Measurements from ENCODE around the gene TSPAN14. TPM values are rescaled to one million over a fixed set of nuclear protein-coding genes. Genes with fewer than 3 reads are reported as not detected.

Gene TSPAN14
- total and polyA plus RNA-seq, 2 experiments from 2014 or later: 17.9 to 40.7 TPM

DNA sequence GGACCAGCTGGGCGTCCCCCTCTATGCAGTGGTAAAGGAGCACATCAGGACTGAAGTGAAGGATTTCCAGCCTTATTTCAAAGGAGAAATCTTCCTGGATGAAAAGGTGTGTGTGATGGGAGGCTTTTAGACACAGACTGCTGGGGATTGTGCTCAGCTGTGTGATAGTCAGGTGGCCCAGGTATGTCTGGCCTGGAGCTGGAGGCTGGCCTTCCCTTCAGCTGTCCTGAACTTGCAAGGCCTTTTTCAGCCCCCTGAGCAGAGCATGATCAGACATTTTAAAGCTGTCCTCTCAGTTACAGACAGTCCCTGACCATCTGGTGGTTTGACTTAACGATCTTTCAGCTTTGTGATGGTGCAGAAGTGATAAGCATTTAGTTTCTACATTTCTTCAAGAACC is 28.2 kb upstream of the TSPAN14 start:
- peaks cover 48% of the 10 kb centered on the region for H3K36me3 Mint-ChIP-seq (ENCODE audit: low read depth)
- no peak overlapping the region for H3K27ac ChIP-seq (ENCODE audit: low read depth)
- no peaks in the 10 kb centered on the region for H3K9me3 Mint-ChIP-seq
- no peak for DNase-seq (ENCODE audit: low spot score)
- H3K4me2 ChIP-seq: no peak overlapping the region
- no peak overlapping the region for H3K4me3 Mint-ChIP-seq
- no peak for TF ChIP-seq REST (IDR thresholded peaks at IDR 0.05; ENCODE audit: unreplicated experiment)
- TF ChIP-seq, protein P1, sequence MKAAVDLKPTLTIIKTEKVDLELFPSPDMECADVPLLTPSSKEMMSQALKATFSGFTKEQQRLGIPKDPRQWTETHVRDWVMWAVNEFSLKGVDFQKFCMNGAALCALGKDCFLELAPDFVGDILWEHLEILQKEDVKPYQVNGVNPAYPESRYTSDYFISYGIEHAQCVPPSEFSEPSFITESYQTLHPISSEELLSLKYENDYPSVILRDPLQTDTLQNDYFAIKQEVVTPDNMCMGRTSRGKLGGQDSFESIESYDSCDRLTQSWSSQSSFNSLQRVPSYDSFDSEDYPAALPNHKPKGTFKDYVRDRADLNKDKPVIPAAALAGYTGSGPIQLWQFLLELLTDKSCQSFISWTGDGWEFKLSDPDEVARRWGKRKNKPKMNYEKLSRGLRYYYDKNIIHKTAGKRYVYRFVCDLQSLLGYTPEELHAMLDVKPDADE (IDR thresholded peaks at IDR 0.05): no peak
- no peak for TF ChIP-seq ZNF114 (CRISPR knock-in tag; IDR thresholded peaks at IDR 0.05)
- TF ChIP-seq, protein P2, sequence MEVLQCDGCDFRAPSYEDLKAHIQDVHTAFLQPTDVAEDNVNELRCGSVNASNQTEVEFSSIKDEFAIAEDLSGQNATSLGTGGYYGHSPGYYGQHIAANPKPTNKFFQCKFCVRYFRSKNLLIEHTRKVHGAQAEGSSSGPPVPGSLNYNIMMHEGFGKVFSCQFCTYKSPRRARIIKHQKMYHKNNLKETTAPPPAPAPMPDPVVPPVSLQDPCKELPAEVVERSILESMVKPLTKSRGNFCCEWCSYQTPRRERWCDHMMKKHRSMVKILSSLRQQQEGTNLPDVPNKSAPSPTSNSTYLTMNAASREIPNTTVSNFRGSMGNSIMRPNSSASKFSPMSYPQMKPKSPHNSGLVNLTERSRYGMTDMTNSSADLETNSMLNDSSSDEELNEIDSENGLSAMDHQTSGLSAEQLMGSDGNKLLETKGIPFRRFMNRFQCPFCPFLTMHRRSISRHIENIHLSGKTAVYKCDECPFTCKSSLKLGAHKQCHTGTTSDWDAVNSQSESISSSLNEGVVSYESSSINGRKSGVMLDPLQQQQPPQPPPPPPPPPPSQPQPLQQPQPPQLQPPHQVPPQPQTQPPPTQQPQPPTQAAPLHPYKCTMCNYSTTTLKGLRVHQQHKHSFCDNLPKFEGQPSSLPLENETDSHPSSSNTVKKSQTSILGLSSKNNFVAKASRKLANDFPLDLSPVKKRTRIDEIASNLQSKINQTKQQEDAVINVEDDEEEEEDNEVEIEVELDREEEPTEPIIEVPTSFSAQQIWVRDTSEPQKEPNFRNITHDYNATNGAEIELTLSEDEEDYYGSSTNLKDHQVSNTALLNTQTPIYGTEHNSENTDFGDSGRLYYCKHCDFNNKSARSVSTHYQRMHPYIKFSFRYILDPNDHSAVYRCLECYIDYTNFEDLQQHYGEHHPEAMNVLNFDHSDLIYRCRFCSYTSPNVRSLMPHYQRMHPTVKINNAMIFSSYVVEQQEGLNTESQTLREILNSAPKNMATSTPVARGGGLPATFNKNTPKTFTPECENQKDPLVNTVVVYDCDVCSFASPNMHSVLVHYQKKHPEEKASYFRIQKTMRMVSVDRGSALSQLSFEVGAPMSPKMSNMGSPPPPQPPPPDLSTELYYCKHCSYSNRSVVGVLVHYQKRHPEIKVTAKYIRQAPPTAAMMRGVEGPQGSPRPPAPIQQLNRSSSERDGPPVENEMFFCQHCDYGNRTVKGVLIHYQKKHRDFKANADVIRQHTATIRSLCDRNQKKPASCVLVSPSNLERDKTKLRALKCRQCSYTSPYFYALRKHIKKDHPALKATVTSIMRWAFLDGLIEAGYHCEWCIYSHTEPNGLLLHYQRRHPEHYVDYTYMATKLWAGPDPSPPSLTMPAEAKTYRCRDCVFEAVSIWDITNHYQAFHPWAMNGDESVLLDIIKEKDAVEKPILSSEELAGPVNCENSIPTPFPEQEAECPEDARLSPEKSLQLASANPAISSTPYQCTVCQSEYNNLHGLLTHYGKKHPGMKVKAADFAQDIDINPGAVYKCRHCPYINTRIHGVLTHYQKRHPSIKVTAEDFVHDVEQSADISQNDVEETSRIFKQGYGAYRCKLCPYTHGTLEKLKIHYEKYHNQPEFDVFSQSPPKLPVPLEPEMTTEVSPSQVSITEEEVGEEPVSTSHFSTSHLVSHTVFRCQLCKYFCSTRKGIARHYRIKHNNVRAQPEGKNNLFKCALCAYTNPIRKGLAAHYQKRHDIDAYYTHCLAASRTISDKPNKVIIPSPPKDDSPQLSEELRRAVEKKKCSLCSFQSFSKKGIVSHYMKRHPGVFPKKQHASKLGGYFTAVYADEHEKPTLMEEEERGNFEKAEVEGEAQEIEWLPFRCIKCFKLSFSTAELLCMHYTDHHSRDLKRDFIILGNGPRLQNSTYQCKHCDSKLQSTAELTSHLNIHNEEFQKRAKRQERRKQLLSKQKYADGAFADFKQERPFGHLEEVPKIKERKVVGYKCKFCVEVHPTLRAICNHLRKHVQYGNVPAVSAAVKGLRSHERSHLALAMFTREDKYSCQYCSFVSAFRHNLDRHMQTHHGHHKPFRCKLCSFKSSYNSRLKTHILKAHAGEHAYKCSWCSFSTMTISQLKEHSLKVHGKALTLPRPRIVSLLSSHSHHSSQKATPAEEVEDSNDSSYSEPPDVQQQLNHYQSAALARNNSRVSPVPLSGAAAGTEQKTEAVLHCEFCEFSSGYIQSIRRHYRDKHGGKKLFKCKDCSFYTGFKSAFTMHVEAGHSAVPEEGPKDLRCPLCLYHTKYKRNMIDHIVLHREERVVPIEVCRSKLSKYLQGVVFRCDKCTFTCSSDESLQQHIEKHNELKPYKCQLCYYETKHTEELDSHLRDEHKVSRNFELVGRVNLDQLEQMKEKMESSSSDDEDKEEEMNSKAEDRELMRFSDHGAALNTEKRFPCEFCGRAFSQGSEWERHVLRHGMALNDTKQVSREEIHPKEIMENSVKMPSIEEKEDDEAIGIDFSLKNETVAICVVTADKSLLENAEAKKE (CRISPR knock-in tag; IDR thresholded peaks at IDR 0.05): no peak
- no peak for TF ChIP-seq POLR2AphosphoS5 (IDR thresholded peaks at IDR 0.05; ENCODE audit: low read depth)
- no peak for TF ChIP-seq EZH2 (IDR thresholded peaks at IDR 0.05; ENCODE audit: low read depth, unreplicated experiment)
- TF ChIP-seq, protein P3, sequence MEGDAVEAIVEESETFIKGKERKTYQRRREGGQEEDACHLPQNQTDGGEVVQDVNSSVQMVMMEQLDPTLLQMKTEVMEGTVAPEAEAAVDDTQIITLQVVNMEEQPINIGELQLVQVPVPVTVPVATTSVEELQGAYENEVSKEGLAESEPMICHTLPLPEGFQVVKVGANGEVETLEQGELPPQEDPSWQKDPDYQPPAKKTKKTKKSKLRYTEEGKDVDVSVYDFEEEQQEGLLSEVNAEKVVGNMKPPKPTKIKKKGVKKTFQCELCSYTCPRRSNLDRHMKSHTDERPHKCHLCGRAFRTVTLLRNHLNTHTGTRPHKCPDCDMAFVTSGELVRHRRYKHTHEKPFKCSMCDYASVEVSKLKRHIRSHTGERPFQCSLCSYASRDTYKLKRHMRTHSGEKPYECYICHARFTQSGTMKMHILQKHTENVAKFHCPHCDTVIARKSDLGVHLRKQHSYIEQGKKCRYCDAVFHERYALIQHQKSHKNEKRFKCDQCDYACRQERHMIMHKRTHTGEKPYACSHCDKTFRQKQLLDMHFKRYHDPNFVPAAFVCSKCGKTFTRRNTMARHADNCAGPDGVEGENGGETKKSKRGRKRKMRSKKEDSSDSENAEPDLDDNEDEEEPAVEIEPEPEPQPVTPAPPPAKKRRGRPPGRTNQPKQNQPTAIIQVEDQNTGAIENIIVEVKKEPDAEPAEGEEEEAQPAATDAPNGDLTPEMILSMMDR (conservative IDR thresholded peaks at IDR 0.05; ENCODE audit: low read depth in 2 of 2): no peak
- no peak for TF ChIP-seq CREB1 (CRISPR knock-in tag; IDR thresholded peaks at IDR 0.05; ENCODE audit: low read depth)
- TF ChIP-seq JUNB (IDR thresholded peaks at IDR 0.05; ENCODE audit: unreplicated experiment): no peak
- TF ChIP-seq EZH2phosphoT487 (IDR thresholded peaks at IDR 0.05; ENCODE audit: unreplicated experiment): no peak
- no peak for TF ChIP-seq NANOG (IDR thresholded peaks at IDR 0.05; ENCODE audit: borderline replicate concordance)
- TF ChIP-seq ZNF331 (CRISPR knock-in tag; IDR thresholded peaks at IDR 0.05; ENCODE audit: low read depth): no peak
- no peak for TF ChIP-seq STAT1 (IDR thresholded peaks at IDR 0.05; ENCODE audit: unreplicated experiment)
- peaks cover 12% of the 10 kb centered on the region; the same call in 1 of the 2 replicates for H4K20me1 ChIP-seq (replicated peaks; ENCODE audit: insufficient read depth)
- peaks cover 2% of the 10 kb centered on the region for H3K27me3 Mint-ChIP-seq (ENCODE audit: insufficient read depth, low read depth, poor library complexity)
- H3K79me2 ChIP-seq (replicated peaks; ENCODE audit: insufficient read depth): no peaks in the 10 kb centered on the region
- H3K27ac Mint-ChIP-seq: no peak overlapping the region
- H3K4me3 ChIP-seq: no peak overlapping the region
- H2AFZ ChIP-seq: no peak overlapping the region
- H3K4me1 ChIP-seq (ENCODE audit: insufficient read depth): no peaks in the 10 kb centered on the region
- no peak for ATAC-seq
- no peaks in the 10 kb centered on the region for H3K27me3 ChIP-seq (ENCODE audit: insufficient read depth)
- H3K9me2 ChIP-seq (ENCODE audit: insufficient read depth): no peaks in the 10 kb centered on the region
- H3K36me3 ChIP-seq (ENCODE audit: insufficient read depth): peaks cover 4% of the 10 kb centered on the region; the same call in 1 of the 2 replicates
- no peaks in the 10 kb centered on the region for H3F3A ChIP-seq (replicated peaks; ENCODE audit: low read depth)
- H3K4me1 Mint-ChIP-seq: no peaks in the 10 kb centered on the region

Data from GM23338 (cell line).